ENCODE results near the gene ARHGAP44.
"Not testable (repeated sequence)": the region's sequence is repeated elsewhere in the genome, so short reads cannot be mapped to it uniquely, and the experiment has no call there.

- not testable (repeated sequence) for TF ChIP-seq POLR2A (IDR thresholded peaks at IDR 0.05; ENCODE audit: low read depth, low read length); TAF1 (IDR thresholded peaks at IDR 0.05; ENCODE audit: borderline replicate concordance, low read depth, low read length)
Measured at GRCh38 chr17:12879096-12879495, 89.8 kb downstream of the ARHGAP44 start.
